ENCODE results near the gene TNNT2. TPM values are rescaled to one million over a fixed set of nuclear protein-coding genes. Genes with fewer than 3 reads are reported as not detected.

TNNT2 gene
- total RNA-seq, 1 experiment from 2014 or later = not detected

DNA sequence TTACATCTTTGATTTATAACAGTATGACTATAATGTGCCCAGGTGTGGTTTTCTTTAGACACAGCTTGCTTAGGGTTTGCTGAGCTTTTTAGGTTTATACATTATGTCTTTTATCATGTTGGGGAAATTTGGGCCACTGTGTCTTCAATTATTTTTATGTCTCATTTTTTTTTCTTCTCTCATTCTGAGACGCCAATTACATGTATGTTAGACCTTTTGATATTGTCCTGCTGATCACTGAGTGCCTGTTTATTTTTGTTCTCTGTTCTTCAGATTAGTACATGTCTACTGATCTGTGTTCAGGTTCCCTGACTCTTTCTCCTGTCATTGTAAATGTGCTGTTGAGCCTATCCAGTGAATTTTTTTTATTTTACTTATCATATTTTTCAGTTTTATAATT lies 36.1 kb downstream of the TNNT2 start:
- peaks cover 6% of the 10 kb centered on the region; the same call in 1 of the 2 replicates for H3K9me3 ChIP-seq (replicated peaks)
- H3K4me3 ChIP-seq = no peak overlapping the region
- H3K4me1 ChIP-seq (replicated peaks) = no peaks in the 10 kb centered on the region
- no peak overlapping the region for H3K27ac ChIP-seq
- peaks cover 2% of the 10 kb centered on the region; the same call in 1 of the 2 replicates for H3K27me3 ChIP-seq (replicated peaks)
- DNase-seq (ENCODE audit: low read depth in 1 of 2, low spot score in 2 of 2) = no peak
- no peaks in the 10 kb centered on the region for H3K36me3 ChIP-seq

DNA sequence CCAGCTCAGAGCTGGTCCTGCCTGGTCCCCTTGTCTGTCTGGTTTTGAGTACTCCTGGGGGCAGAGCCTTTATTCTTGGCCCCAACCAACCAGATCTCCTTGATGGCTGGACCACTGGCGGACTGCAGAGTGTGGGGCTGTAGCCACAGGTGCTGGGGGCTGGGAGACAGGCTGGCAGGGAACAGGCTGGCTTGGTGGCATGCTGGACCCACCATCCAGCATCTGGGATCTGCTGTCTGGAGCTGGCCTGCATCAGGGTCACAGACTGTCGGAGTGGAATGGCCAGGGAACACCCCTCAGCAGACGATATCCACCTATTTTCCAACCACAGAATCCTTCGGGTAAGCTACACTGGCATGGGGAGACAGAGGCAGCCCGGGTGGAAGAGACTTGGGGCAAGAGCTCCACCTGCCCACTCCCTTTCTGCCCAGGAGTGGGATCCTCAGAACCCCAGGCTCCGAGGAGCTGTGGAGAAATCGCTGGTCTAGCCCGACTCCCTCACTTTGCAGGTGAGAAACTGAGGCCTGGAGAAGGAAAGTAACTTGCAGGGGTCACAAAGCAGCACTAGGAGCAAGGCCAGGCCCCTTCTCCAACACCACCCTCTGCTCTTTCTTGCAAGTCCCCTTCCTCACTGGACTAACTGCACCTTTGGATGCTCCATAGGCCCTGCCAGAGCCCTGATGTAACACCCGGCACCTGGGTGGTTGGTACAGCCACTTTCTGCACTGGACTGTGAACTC lies 40.6 kb downstream of the TNNT2 start:
- no peaks in the 10 kb centered on the region for H3K9me3 ChIP-seq (replicated peaks)
- H3K4me3 ChIP-seq = no peak overlapping the region
- 0 out of 2 replicates have a peak, but pooled peaks cover 2% of the 10 kb centered on the region for H3K27me3 ChIP-seq (replicated peaks)
- no peak for DNase-seq (ENCODE audit: low read depth in 1 of 2, low spot score in 2 of 2)
- no peaks in the 10 kb centered on the region for H3K36me3 ChIP-seq
- no peaks in the 10 kb centered on the region for H3K4me1 ChIP-seq (replicated peaks)
- H3K27ac ChIP-seq = no peak overlapping the region

DNA sequence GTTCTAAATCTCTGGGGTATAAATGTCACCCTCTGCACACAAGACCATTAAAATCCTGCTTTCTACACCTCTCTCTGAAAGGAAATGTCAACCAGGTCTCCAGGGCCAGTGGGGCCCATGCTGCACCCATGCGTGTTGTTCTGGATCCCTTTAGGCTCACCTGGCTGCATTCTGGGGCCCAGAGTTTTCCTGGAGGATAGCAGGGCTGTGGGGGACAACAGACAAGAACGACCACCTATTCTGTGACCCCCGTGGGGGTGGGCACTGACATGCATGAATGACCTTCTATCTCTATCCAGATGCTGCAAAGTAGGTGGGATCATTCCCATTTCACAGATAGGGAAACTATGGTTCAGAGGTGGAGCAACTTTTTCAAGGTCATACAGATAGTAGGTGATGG lies 41.6 kb downstream of the TNNT2 start:
- no peaks in the 10 kb centered on the region for H3K4me1 ChIP-seq (replicated peaks)
- H3K4me3 ChIP-seq = no peak overlapping the region
- no peaks in the 10 kb centered on the region for H3K9me3 ChIP-seq (replicated peaks)
- no peak for DNase-seq (ENCODE audit: low read depth in 1 of 2, low spot score in 2 of 2)
- 0 out of 2 replicates have a peak, but pooled peaks cover 2% of the 10 kb centered on the region for H3K27me3 ChIP-seq (replicated peaks)
- no peak overlapping the region for H3K27ac ChIP-seq
- no peaks in the 10 kb centered on the region for H3K36me3 ChIP-seq

DNA sequence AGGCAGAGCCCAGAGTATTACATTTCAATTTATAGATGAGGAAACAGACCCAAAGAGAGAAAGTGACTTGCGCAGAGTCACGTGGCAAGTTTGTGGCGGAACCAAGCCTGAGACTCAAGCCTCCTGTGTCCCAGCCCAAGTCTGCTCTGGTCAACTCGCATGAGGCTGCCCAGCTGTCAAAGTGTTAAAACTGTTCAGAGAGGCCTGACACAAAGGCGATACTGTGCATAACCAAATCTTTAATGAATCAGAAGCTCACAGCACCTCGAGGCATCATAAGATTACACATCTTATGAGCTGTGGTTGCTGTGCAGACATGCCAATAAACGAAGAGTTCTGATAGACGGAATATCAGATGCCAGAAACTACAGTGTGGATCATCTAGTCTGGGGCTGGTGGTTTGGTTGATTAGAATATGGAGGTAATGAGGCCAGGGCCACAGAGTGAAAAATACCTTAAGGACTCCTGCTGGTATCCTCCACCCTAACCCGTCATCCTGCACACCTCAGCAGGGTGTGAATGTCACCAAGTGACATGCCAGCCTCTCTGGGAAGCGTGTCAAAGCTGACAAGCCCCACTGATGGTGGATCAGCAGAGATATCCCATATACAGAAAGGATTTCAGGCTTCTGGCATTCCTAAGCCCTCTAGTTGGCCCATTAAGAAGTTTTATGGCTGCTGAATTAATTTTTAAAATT lies 42.2 kb downstream of the TNNT2 start:
- Histone ChIP-seq H3K4me1 (replicated peaks) (no peaks in the 10 kb centered on the region), H3K27me3 (replicated peaks) (0 out of 2 replicates have a peak, but pooled peaks cover 2% of the 10 kb centered on the region), H3K36me3 (no peaks in the 10 kb centered on the region), H3K27ac (no peak overlapping the region), H3K4me3 (no peak overlapping the region), H3K9me3 (replicated peaks) (no peaks in the 10 kb centered on the region)
- no peak for DNase-seq (ENCODE audit: low read depth in 1 of 2, low spot score in 2 of 2)

DNA sequence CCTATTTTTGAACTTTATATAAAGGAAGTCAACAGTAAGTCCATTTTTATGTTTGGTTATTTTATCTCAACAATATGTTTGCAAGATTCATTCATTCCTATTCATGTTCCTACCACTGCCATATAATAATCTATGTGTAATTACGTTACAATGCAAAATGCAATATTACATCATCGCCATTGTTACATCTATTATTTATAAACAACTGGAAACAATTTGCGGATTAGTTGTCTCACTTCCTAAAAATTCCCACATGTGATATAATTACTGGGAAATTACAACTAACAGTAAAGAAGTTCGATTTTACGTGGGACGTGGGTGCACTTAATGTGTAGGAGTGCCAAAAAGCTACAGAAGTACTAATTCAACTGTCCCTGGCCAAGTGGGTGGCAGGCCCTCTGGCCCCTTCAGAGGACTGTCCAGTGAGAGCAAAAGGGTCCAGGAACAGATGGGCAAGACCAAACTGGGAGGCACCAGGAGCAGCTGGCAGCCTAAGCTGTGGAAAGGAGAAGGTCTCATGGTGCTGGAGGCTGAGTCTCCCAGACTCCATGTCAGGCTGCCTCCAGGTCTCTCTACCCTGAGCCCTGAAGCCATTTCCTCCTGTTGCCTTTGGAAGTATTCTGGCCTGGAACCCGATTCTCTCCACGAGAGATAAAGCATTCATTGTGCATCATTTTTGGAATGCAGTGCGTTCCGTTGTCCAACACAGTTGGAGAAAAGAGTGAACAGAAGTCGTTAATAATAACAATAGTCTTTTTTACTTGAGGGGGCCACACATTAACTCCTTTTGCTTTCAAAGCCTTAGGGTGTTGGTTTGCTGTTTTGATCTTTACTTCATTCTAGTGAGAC lies 42.9 kb downstream of the TNNT2 start:
- Histone ChIP-seq H3K9me3 (replicated peaks) (no peaks in the 10 kb centered on the region), H3K27ac (no peak overlapping the region), H3K4me1 (replicated peaks) (no peaks in the 10 kb centered on the region), H3K36me3 (no peaks in the 10 kb centered on the region), H3K27me3 (replicated peaks) (no peaks in the 10 kb centered on the region), H3K4me3 (no peak overlapping the region)
- DNase-seq (ENCODE audit: low read depth in 1 of 2, low spot score in 2 of 2) = no peak

DNA sequence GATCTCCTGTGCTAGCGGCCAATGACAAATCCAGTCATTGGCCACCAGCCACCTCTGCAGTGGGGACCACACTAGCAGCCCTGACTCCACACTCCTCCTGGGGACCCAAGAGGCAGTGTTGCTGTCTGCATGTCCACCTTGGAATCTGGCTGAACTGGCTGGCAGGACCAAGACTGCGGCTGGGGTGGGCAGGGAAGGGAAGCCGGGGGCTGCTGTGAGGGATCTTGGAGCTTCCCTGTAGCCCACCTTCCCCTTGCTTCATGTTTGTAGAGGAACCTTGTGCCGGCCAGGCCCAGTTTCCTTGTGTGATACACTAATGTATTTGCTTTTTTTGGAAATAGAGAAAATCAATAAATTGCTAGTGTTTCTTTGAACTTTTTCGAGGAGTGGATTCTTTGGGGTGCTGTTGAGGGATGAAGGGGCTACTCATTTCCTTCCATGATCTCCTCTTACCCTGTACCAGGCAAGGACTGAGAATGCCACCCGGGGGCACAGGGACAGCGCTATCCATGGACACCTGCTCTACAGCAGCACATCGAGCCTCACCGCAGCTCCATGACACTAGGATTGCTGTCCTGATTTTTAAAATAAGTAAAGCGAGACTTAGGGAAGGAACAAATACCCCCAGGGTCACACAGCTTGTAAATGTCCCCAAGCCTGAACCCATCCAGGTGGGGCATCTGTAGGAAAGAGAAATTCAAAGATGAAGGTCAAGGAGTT lies 44.7 kb downstream of the TNNT2 start:
- H3K27ac ChIP-seq = no peak overlapping the region
- no peak overlapping the region for H3K4me3 ChIP-seq
- no peaks in the 10 kb centered on the region for H3K27me3 ChIP-seq (replicated peaks)
- DNase-seq (ENCODE audit: low read depth in 1 of 2, low spot score in 2 of 2) = no peak
- no peaks in the 10 kb centered on the region for H3K9me3 ChIP-seq (replicated peaks)
- H3K36me3 ChIP-seq = no peaks in the 10 kb centered on the region
- no peaks in the 10 kb centered on the region for H3K4me1 ChIP-seq (replicated peaks)

DNA sequence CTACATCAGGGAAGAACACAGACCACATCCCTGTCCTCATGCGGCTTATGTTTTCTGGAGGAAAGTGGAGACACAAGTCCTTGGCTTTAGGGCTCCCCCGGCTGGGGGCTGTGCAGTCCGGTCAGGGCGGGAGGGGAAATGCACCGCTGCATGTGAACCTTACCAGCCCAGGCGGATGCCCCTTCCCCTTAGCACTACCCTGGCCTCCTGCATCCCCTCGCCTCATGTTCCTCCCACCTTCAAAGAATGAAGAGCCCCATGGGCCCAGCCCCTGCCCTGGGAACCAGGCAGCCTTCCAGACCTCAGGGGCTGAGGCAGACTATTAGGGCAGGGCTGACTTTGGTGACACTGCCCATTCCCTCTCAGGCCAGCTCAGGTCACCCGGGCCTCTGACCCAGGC lies 45.5 kb downstream of the TNNT2 start:
- H3K9me3 ChIP-seq (replicated peaks) = no peaks in the 10 kb centered on the region
- H3K27me3 ChIP-seq (replicated peaks) = no peaks in the 10 kb centered on the region
- no peaks in the 10 kb centered on the region for H3K4me1 ChIP-seq (replicated peaks)
- H3K36me3 ChIP-seq = no peaks in the 10 kb centered on the region
- H3K4me3 ChIP-seq = no peak overlapping the region
- H3K27ac ChIP-seq = no peak overlapping the region
- no peak for DNase-seq (ENCODE audit: low read depth in 1 of 2, low spot score in 2 of 2)

DNA sequence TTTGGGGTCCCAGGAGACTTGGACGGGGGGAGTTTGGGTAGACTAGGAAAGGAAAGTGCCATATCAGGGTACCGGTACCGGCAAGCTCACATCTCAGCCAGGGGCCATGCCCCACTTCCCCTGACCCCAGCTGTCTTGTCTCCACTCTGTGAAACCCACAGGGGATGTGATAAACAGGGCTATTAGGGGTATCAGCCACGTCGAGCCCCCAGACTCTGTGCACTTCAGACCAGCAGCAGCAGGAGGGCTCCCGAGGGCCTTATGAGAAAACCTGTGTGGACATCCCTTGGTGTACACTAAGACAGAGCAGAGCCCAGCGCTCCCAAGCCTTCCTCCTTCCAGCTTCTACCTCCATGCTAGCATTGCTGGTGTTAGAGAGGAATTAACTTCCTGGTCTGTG lies 46.3 kb downstream of the TNNT2 start:
- H3K27ac ChIP-seq = no peak overlapping the region
- H3K9me3 ChIP-seq (replicated peaks) = no peaks in the 10 kb centered on the region
- no peaks in the 10 kb centered on the region for H3K4me1 ChIP-seq (replicated peaks)
- no peak for DNase-seq (ENCODE audit: low read depth in 1 of 2, low spot score in 2 of 2)
- no peak overlapping the region for H3K4me3 ChIP-seq
- H3K36me3 ChIP-seq = no peaks in the 10 kb centered on the region
- H3K27me3 ChIP-seq (replicated peaks) = no peaks in the 10 kb centered on the region

DNA sequence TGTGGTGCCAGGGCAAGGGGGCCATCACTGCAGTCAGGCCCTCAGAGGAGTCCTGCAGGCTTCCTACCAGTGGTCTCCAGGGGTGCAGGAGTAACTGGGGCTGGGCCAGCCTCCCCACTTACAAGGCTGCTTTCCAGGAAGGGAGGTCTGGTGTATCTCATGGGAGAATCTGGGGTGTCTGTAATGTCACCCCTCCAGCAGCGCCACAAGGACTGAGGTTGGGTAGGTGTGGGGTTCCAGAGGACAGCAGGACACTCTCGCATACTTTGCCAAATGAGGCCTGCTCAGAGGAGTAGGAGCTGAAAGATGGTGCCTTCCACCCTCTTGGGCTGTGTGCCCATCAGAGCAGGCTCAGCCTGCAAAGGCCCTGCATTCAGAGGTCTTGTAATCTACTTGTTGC lies 46.9 kb downstream of the TNNT2 start:
- H3K4me1 ChIP-seq (replicated peaks) = no peaks in the 10 kb centered on the region
- H3K4me3 ChIP-seq = no peak overlapping the region
- H3K27me3 ChIP-seq (replicated peaks) = no peaks in the 10 kb centered on the region
- H3K9me3 ChIP-seq (replicated peaks) = no peaks in the 10 kb centered on the region
- no peak for DNase-seq (ENCODE audit: low read depth in 1 of 2, low spot score in 2 of 2)
- H3K27ac ChIP-seq = no peak overlapping the region
- H3K36me3 ChIP-seq = no peaks in the 10 kb centered on the region

DNA sequence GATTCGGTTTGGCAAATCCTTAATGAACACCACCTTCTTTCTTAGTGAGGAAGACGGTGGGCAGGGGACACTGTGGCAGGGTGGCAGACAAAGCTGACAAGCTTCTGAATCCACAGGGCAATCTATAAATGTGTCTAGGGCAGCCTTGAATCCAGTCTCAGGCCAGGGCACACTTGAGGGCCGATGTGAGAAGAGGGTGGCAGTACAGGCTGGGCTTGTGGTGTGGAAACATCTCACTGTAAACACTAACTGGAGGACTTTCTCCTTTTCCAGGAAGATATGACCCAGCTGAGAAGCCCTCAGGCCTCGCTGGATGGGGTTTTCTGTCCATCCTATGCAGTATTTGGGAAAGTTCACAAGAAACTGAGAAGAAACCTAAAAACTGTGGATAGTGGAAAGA lies 47.7 kb downstream of the TNNT2 start:
- Histone ChIP-seq H3K36me3 (no peaks in the 10 kb centered on the region), H3K4me1 (replicated peaks) (no peaks in the 10 kb centered on the region), H3K27me3 (replicated peaks) (no peaks in the 10 kb centered on the region), H3K4me3 (no peak overlapping the region), H3K27ac (no peak overlapping the region), H3K9me3 (replicated peaks) (no peaks in the 10 kb centered on the region)
- no peak for DNase-seq (ENCODE audit: low read depth in 1 of 2, low spot score in 2 of 2)

DNA sequence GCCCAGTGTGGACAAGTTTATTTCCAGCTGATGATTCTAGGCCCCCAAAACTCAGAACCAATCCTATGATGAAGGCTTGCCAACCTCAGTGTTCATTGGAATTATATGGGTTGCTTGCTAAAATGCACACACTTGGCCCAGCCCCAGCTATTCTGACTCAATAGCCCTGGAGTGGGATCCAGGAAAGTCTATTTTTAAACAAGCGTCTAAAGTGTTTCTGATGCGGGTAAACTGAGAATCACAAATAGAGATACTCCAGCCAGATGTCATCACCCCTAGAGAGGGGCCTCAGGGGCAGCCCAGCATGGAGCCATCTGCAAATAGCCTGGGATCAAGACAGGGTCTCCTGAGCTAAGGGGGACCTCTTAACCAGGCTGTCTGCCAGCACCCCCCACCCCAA lies 48.2 kb downstream of the TNNT2 start:
- no peaks in the 10 kb centered on the region for H3K27me3 ChIP-seq (replicated peaks)
- no peaks in the 10 kb centered on the region for H3K9me3 ChIP-seq (replicated peaks)
- no peak overlapping the region for H3K27ac ChIP-seq
- DNase-seq (ENCODE audit: low read depth in 1 of 2, low spot score in 2 of 2) = no peak
- H3K4me1 ChIP-seq (replicated peaks) = no peaks in the 10 kb centered on the region
- no peak overlapping the region for H3K4me3 ChIP-seq
- no peaks in the 10 kb centered on the region for H3K36me3 ChIP-seq

DNA sequence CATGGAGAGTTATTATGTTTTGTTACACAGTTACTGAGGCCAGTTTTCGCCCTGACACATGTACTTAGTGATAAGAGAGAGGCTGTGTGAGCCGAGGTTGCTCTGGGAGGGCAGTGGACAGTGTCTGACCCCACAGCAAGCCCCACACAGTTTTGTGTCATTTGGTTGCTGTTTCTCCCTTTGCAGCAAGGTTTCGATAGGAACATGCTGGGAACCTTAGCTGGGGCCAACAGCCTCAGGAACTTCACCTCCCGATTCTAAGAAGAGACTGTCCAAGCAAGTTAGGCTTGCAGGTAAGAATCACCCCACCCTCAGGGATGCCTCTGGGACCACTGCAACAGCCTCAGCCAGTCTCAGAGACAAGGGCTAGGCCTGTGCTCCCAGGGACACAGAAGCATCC lies 48.9 kb downstream of the TNNT2 start:
- no peaks in the 10 kb centered on the region for H3K4me1 ChIP-seq (replicated peaks)
- H3K9me3 ChIP-seq (replicated peaks) = no peaks in the 10 kb centered on the region
- no peak for DNase-seq (ENCODE audit: low read depth in 1 of 2, low spot score in 2 of 2)
- H3K27ac ChIP-seq = no peak overlapping the region
- no peak overlapping the region for H3K4me3 ChIP-seq
- no peaks in the 10 kb centered on the region for H3K27me3 ChIP-seq (replicated peaks)
- no peaks in the 10 kb centered on the region for H3K36me3 ChIP-seq

DNA sequence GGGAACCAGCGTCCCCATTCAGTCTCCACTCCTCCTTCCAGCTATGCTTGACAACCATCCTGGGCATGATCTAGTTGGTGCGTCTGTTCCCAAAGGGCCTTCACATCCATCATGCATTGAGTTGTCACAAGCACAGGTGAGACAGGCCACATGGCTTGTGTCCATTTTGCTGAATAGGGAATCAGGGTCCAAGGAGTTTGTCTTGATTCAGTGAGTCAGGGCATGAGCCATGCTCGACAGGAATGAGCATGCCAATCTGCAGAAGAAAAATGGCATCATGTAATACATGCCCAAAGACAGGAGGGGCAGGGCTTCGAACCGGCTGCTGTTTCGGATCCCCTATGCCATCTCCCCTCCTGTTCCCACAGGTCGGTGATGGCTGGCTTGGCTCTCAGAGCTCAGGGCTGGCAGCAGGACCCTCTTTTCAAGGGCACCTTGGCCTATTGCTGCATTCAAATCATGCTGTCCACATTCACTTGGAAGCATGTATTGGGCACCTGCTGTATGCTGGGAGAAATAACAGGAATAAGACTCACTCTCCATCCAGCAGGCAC lies 49.7 kb downstream of the TNNT2 start:
- Histone ChIP-seq H3K36me3 (no peaks in the 10 kb centered on the region), H3K9me3 (replicated peaks) (no peaks in the 10 kb centered on the region), H3K27ac (no peak overlapping the region), H3K4me1 (replicated peaks) (no peaks in the 10 kb centered on the region), H3K27me3 (replicated peaks) (no peaks in the 10 kb centered on the region), H3K4me3 (no peak overlapping the region)
- DNase-seq (ENCODE audit: low read depth in 1 of 2, low spot score in 2 of 2) = no peak
